Measurements from ENCODE around the gene ARHGEF2. TPM values are rescaled to one million over a fixed set of nuclear protein-coding genes. Genes with fewer than 3 reads are reported as not detected.

The ARHGEF2 gene
- total RNA-seq, 1 donor from 2014 or later: 55.7 TPM

- intact Hi-C loops (cut with DNase I): loop anchor here (10.0 kb wide), 1 partner anchor 519 kb away; no protein-coding TSS in a partner anchor
- DNase-seq (no peak), ATAC-seq (ENCODE audit: poor library complexity) (no peak)
Observed at GRCh38 chr1:155975375-155976061, 2.8 kb downstream of the ARHGEF2 start.

- intact Hi-C loops (cut with DNase I): loop anchor here (10.0 kb wide), 1 partner anchor 520 kb away; no protein-coding TSS in a partner anchor
Observed at GRCh38 chr1:155974208-155975115, 3.9 kb downstream of the ARHGEF2 start.

GRCh38 chr1:155973723-155974122, 4.6 kb downstream of the ARHGEF2 start:
- ATAC-seq (ENCODE audit: poor library complexity): no peak
- intact Hi-C loops (cut with DNase I): loop anchor here (10.0 kb wide), 1 partner anchor 521 kb away; no protein-coding TSS in a partner anchor
- no peak for DNase-seq

More at GRCh38 chr1:155974208-155975115, 3.9 kb downstream of the ARHGEF2 start:
- ATAC-seq (ENCODE audit: poor library complexity) (no peak), DNase-seq (no peak)

GRCh38 chr1:155971910-155972809, 6.2 kb downstream of the ARHGEF2 start:
- intact Hi-C loops (cut with DNase I): loop anchor here (10.0 kb wide), 1 partner anchor 523 kb away; no protein-coding TSS in a partner anchor
- DNase-seq (no peak), ATAC-seq (ENCODE audit: poor library complexity) (no peak)

- intact Hi-C loops (cut with DNase I): loop anchor here (10.0 kb wide), 1 partner anchor 524 kb away; no protein-coding TSS in a partner anchor
Observed at GRCh38 chr1:155970531-155971167, 7.7 kb downstream of the ARHGEF2 start.

GRCh38 chr1:155969377-155969791, 9.0 kb downstream of the ARHGEF2 start:
- ATAC-seq (ENCODE audit: poor library complexity) (no peak), DNase-seq (no peak)
- intact Hi-C loops (cut with DNase I): no loop called here

More at GRCh38 chr1:155970531-155971167, 7.7 kb downstream of the ARHGEF2 start:
- DNase-seq: peak; percentile 85
- peak; percentile 54 for ATAC-seq (ENCODE audit: poor library complexity)

GRCh38 chr1:155968670-155969069, 9.7 kb downstream of the ARHGEF2 start:
- DNase-seq: peak; percentile 55
- ATAC-seq (ENCODE audit: poor library complexity): peak; percentile 29
- intact Hi-C loops (cut with DNase I): no loop called here

GRCh38 chr1:155968051-155968400, 10.3 kb downstream of the ARHGEF2 start:
- intact Hi-C loops (cut with DNase I): no loop called here
- ATAC-seq (ENCODE audit: poor library complexity) (no peak), DNase-seq (no peak)

GRCh38 chr1:155967341-155968050, 10.9 kb downstream of the ARHGEF2 start:
- ATAC-seq (ENCODE audit: poor library complexity) (peak; percentile 46), DNase-seq (no peak)
- intact Hi-C loops (cut with DNase I): no loop called here

GRCh38 chr1:155966750-155967149, 11.6 kb downstream of the ARHGEF2 start:
- DNase-seq: no peak
- peak; percentile 40 for ATAC-seq (ENCODE audit: poor library complexity)
- intact Hi-C loops (cut with DNase I): no loop called here

- DNase-seq: no peak
- intact Hi-C loops (cut with DNase I): no loop called here
- peak; percentile 1 for ATAC-seq (ENCODE audit: poor library complexity)
Observed at GRCh38 chr1:155966135-155966534, 12.2 kb downstream of the ARHGEF2 start.

- ATAC-seq (ENCODE audit: poor library complexity) (no peak), DNase-seq (no peak)
- intact Hi-C loops (cut with DNase I): no loop called here
Observed at GRCh38 chr1:155964193-155964592, 14.2 kb downstream of the ARHGEF2 start.

GRCh38 chr1:155962599-155963211, 15.6 kb downstream of the ARHGEF2 start:
- intact Hi-C loops (cut with DNase I): no loop called here

GRCh38 chr1:155961937-155962336, 16.4 kb downstream of the ARHGEF2 start:
- intact Hi-C loops (cut with DNase I): no loop called here
- DNase-seq (peak; percentile 77), ATAC-seq (ENCODE audit: poor library complexity) (peak; percentile 26)

More at GRCh38 chr1:155962599-155963211, 15.6 kb downstream of the ARHGEF2 start:
- peak; percentile 76 for DNase-seq
- no peak for ATAC-seq (ENCODE audit: poor library complexity)

- intact Hi-C loops (cut with DNase I): no loop called here
- DNase-seq (no peak), ATAC-seq (ENCODE audit: poor library complexity) (peak; percentile 25)
Observed at GRCh38 chr1:155960081-155960745, 18.1 kb downstream of the ARHGEF2 start.

- intact Hi-C loops (cut with DNase I): no loop called here
- DNase-seq (no peak), ATAC-seq (ENCODE audit: poor library complexity) (no peak)
Observed at GRCh38 chr1:155957411-155957915, 20.9 kb downstream of the ARHGEF2 start.
